ENCODE data around the gene KRT222.

Gene KRT222

DNA sequence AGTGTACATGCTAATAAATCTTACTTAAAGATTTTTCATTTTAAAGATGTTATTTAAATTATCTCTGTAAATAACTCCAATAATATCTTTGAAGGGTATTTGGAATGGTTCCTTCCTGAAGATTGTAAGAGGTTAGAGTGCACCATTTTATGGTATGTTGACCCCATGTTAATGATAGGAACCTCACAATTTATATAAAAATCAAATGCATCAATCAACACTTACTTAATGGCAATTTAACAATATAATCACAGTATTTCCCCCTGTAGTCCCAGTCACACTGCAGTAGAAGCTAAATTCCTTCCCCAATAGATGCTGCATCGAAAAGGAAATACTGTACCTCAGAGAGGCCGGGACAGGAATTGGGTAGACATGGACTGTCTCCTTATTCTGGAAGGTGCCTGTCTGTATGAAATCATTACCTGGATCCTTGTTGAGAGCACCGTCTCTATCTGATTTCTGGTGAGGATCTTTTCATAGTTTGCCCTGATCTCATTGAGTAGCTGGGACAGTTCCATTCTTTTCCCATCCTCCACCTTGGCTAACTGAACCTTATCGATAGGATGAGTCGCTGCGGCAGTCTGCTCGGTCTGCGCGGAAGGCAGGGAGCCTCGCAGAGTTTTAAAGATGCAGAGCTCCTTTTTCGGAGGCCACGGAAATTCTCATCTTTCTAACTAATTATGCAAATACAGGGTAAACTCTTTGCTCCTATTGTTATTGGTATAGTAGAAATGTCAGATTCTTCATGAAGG is at the start of gene KRT222:
KRT222 (minus strand) TSS at position 596 of the 752 bp plus-strand sequence; CDS start at position 518, 78 bp downstream.
- DNase-seq (ENCODE audit: extremely low read depth in 1 of 2, low read depth in 1 of 2): no peak

DNA sequence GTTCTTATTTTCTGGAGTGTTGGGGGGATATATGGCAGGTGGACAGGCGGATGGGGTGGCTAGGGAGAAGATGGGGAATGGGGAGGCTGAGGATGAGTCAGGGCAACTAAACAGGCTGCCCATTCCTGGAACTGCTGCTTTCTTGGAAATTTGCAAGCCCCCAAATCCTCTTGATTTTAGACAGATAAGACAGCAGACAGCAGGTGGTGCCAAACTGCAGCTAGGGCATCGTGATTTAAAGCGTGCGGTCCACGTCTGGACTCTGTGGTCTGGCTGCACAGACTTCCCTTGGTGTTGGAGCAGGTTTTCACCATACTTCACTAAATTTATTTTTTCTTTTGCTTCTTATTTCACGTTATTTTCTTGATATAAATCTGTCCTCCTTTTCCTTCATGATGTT is 49.5 kb upstream of the KRT222 start:
- no peak for DNase-seq (ENCODE audit: extremely low read depth in 1 of 2, low read depth in 1 of 2)

DNA sequence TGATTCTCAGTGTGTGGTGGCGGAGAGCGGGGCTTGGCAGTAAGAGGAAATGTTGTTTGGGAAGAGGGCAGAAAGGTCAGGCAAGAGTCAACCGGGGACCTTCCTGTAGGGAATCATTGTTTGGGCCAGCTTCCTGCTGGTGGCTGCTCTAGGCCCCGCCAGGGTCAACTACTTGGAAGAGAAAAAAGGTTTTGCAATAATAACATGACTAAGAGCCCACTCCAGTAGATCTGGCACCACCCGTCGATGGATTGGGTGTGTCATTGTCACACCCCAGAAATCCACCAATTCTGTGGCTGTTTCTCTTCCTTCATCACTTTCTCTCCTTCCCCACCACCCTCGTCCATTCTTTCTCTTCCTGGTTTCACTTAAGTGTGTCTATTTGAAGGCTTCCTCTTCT is 42.8 kb upstream of the KRT222 start:
- DNase-seq (ENCODE audit: extremely low read depth in 1 of 2, low read depth in 1 of 2): no peak

DNA sequence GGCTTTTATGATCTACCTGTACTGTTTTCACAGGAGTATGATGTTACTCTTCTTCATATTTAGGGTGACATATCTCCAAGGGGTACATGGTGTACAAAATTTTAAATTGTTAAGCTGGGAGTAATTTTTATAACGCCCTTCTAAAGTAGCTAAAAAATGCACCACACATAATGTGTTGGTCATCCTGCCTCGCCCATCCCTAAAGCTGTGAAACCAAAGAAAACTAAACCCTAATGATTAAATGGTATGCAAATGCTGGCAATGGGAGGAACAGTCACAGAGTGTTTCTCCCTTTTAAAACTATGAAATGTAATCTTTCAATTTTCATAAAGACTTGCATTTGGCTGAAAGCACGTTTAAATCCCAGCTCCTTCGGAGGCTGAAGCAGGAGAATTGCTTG is 40.6 kb upstream of the KRT222 start:
- DNase-seq (ENCODE audit: extremely low read depth in 1 of 2, low read depth in 1 of 2): no peak

DNA sequence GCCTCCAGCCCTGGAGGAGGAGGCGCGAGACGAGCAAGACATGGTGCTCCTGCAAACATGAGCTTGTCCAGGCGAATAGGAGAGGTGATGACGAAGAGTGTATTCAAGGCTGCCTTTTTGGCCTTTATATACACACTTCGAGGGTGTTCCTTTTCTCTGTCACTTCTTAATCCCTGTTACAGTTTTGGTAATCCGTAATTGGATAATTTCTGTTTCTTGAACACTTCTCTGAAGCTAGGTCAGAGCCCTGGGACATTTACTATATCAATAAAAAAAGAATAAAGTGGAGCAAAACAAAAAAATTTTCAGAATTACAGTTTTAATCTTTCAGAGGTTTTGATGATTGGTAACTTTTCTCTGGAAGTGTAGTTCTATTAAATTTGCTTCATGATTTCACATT is 38.7 kb upstream of the KRT222 start, which contains the start of gene KRT24:
KRT24 (minus strand) TSS at position 101 of the 400 bp plus-strand sequence; CDS start at position 42, 59 bp downstream.
- no peak for DNase-seq (ENCODE audit: extremely low read depth in 1 of 2, low read depth in 1 of 2)

DNA sequence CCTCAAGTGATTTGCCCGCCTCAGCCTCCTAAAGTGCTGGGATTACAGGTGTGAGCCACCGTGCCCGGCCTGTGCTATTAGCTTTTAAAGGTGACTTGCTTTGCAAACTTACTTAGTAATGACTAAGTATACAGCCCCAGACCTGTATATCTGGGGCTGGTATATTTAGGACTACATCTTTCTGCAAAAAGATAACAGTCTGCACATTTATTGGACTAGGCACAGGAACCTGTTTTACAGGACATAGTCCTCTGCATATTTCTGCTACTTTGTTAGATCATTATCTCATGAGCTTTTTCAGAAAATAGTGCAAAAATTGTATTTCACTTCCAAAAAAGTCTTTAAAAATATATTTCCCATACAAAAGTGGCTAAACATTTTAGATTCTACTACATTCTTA is 37.3 kb upstream of the KRT222 start:
- no peak for DNase-seq (ENCODE audit: extremely low read depth in 1 of 2, low read depth in 1 of 2)

DNA sequence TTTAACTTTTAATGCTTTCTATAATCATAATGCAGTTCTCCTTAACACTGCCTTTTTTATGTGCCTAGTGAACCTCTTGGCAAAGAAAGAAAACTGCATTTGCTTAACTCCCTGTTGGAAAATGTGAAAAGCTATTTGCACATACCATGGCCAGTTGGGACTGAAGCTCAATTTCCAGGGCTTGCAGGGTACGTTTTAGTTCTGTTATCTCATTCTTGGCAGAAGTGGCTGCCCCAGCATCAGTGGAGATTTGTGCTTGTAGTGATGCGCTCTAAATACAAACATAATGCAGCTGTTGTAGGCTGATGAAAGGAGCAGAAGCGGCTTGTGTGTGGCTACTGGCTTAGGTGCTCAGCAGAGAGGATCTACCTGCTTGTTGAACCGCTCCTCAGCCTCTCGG is 34.9 kb upstream of the KRT222 start:
- no peak for DNase-seq (ENCODE audit: extremely low read depth in 1 of 2, low read depth in 1 of 2)

DNA sequence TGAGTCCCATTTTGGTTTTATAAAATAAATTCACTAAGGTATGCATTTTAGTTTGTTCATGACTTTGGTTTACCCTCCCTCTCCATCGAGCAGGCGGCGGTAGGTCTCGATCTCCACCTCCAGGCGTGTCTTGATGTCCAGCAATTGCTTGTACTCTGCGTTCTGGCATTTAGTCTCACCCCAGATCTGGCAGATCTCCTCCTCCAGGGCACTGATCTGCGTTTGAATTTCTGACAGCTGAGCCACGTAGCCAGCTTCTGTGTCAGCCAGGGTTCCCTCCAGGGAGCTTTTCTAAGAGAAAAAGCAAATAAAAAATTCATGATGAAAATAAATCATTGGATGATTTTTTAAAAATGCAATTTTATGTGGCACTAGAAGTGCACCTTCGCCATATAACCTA is 34.4 kb upstream of the KRT222 start:
- no peak for DNase-seq (ENCODE audit: extremely low read depth in 1 of 2, low read depth in 1 of 2)

DNA sequence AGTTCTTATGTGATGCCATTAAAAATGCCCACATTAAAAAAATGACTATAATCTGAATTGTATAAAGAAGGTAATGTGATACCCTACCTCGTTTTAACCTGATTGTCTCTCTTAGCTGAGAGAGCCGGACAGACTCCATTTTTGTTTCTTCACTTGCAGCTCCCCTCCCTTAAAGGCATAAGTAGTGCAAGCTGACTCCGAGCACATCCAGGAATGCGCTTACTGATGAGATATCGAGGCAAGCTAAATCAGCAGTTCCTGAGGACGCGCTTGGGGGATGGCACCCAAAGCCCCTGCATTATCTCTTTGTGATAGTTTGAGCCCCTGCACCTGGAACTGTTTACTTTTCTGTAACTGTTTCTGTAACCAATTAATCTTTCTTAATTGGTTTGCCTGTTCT is 32.3 kb upstream of the KRT222 start:
- DNase-seq (ENCODE audit: extremely low read depth in 1 of 2, low read depth in 1 of 2): no peak

DNA sequence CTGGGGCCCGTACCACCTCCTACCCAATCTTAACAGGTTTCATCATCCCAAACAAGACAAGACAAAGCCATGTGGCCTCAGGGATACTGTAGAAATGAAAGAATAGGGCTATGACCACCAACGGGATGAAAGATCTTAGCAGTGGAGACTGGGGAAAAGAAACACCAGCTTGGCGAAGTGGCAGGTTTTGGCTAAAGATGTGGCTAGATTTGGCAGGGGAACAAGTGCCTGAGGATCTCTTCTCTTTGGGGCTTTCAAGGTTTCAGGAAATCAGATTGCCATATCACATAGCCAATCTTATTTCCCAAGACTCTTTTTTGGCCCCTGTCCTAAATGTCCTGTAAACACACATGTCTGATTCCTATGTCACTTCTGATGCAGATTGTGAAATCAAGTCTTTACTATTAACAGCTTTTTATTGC is 31.7 kb upstream of the KRT222 start:
- no peak for DNase-seq (ENCODE audit: extremely low read depth in 1 of 2, low read depth in 1 of 2)

DNA sequence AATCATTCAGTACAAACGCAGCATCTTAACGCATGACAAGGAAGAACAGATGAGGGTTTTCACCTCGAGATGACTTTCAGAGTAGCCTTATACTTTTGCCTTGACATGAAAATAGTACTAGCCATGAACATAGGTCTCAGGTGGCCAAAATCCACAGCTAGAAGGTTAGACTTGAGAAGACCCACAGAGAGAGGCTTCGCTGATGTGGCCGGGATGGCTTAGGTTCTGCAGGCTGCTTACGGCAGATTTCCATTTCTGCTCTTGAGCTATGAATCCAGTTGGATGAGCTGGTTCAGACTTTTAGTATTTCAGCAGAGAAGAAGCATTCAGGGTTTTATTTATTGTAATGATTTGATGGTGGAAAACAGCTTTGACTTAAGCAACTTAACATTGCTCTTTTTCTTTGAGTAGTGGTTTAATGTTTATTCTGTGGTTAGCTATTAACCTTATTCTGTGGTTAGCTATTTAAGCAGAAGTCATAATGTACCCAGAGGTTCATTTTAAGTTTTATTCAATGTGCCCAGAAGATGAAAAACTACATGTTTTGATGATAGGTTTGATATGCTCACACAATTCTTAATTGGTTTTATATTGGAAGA is 31.0 kb upstream of the KRT222 start:
- DNase-seq (ENCODE audit: extremely low read depth in 1 of 2, low read depth in 1 of 2): no peak

DNA sequence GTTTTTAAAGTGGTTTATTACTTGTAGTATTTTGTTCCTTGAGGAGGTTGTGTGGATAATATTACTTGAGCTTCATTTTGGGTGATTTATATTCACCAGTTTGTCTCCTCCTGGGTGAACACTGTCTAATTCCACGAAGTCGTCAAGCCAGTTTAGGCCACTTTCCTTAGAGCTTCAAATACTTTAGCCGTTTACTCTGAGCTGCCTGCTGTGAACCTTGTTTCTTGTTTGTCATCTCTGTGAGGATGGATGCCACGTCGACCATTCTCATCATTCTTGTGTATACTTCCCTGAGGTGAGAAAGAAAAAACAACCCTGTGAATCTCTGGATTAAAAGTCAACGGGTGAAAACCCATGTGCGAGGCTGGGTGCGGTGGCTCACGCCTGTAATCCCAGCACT is 29.6 kb upstream of the KRT222 start:
- DNase-seq (ENCODE audit: extremely low read depth in 1 of 2, low read depth in 1 of 2): no peak

DNA sequence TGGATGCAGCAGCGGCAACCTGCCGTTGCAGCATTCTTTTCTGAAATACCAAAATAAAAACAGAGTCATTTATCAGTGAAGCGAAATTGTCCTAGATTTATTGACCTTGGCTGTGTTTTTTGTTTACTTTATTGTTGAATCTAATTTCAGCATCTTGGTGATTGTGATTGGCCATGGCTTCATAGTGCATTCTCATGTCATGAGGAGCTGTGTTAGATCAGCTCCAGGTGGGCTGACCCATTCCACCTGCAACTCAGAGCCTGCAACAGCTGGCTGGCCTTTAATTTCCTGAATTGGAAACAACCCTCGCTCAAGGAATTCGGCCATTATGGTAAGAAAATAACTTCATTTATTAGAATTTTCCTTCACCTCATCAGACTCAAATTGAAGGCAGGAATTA is 22.1 kb upstream of the KRT222 start:
- no peak for DNase-seq (ENCODE audit: extremely low read depth in 1 of 2, low read depth in 1 of 2)

DNA sequence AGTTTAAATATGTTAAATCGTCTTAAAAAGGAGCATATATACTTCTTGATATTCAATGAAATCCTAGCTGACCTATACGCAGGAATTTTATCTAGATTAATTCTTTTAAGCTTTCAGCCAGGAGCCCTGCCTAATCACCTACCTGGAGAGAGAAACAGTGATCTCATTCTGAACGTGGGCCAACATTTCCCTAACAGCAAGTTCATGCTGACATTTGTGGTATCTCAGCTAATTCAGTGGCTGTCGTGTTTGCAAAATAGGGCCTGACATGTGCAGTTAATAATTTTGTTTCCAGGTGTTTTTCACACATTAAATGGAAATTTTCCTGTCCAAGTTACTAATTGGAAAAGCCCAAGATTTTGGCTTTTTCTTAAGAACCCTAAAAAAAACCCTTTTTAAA is 21.2 kb upstream of the KRT222 start:
- DNase-seq (ENCODE audit: extremely low read depth in 1 of 2, low read depth in 1 of 2): no peak

DNA sequence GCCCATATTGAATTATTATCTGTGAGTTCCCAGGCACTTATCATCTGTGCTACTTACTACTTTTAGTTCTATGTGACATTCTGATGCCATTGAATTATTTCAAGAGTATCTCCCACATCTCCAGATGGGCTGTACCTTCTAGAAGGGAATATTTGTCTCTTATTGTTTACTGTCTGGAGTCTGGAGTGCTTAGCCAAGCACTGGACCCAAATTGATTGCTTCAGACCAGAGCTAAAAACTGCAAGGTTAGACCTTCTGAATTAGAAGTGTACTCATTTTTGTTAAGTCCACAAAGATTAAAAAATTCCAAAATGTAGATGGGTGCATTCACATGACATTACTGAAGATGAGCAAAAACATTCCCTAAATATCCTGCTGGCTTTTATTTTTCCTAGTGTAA is 16.0 kb upstream of the KRT222 start:
- no peak for DNase-seq (ENCODE audit: extremely low read depth in 1 of 2, low read depth in 1 of 2)

DNA sequence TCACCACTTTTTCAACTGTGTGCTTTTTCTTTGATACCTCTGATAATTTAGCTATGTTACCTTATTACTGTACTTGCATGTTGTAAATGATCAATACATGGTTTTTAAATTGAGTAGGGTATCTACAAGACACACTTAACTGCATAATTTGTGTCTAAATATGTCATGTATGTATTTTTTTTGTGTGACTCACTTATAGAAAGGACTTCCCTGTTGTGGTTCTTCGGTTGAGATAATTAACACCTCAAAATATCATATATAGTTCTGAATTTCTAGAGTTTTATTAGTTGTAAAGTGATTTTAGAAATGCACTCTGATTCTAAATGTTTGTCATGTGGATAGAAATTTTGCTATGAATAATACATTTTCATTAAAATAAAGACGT is 14.5 kb upstream of the KRT222 start:
- DNase-seq (ENCODE audit: extremely low read depth in 1 of 2, low read depth in 1 of 2): no peak

DNA sequence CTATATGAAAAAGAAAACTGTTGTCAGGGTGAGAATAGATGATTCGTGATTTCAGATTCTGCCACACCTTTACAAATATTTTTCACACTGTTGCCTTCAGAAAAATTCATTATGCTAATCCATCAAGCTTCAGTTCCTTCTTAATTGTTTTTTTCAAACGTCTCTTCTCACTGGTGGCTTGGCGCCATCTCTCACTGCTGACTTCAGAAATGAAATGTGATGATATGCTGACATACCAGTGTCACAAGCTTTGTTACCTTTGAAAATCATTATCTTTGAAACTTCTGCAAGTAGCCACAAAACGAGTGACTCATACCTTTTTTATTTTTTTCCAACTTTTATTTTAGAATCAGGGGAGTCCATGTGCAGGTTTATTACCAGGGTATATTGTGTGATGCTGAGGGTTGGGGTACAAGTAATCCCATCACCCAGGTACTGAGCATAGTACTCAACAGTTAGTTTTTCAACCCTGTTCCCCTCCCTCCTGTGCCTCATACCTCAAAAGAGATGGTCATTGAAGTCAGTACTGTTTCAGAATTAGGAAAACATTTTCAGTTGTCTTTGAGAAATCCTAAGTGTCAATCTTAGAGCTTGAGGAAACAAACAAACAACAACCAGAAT is 14.0 kb upstream of the KRT222 start:
- no peak for DNase-seq (ENCODE audit: extremely low read depth in 1 of 2, low read depth in 1 of 2)

DNA sequence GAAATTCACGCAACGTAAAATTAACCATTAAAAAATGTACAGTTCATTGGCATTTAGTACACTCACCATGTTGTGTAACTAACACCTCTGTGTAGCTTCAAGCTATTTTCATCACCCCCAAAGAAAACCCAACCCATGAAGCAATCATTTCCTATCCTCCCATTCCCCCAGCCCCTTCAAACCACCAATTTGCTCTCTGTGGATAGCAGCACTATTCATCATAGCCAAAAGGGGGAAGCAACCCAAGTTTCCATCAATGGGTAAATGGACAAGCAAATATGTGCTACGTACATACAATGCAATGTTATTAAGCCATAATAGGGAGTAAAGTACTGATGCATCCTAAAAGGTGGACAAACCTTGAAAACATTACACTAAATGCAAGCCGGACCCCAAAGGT is 10.9 kb upstream of the KRT222 start:
- DNase-seq (ENCODE audit: extremely low read depth in 1 of 2, low read depth in 1 of 2): no peak

DNA sequence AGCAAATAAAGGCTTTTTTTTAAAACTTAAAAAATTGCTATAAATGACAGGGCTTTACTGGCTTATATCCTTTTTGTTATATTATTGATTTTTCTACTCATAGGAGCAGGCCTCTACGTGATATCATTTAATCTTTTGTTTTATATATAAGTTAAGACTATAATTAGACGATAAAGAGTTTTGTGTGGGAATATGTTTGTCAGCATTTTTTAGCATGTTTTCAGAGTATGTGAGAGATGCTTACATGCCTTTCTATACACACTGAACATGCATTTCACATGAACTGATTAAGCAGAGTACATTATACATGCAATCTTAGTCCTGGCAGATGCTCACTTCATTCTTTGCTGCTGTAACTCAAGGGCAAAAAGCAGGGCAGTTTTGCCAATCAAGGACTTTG is 7.7 kb upstream of the KRT222 start:
- no peak for DNase-seq (ENCODE audit: extremely low read depth in 1 of 2, low read depth in 1 of 2)

DNA sequence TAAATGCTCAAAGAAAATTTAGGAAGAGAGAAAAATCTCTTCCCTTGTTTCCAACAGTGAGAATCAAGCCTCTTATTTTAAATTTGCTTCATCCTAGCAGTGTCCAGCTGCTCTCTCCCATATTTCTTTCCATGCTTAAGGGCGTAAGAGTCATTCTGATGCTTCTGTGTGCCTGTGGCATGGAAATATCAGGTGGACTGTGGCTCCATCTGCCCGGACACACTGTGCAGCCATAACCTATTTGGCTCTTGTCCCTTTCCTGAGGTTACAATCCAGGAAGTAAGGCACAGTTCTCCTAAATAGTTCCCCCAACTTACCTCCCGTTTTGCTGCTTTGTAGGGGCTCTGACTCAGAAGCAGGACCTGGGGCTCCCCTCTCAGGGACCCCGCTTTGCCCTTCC is 6.3 kb upstream of the KRT222 start:
- no peak for DNase-seq (ENCODE audit: extremely low read depth in 1 of 2, low read depth in 1 of 2)

DNA sequence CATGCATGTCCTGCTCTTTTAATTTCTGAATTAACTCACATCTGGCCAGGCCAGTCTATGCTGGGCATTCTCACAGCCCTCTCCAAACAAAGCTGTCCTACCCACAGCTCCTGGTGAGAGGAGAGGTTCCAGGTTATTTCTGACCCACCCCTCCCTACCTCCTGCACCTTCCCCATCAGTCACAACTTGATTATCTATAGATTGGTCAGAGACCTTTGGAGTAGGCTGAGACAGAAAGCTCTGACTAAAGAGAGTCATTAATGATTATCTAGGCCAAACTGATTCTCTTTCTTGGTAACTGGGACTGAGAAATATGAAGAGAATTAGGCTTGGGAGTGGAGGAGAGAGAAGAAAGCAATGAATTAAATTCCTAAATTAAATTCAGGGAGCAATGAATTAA is 1.4 kb upstream of the KRT222 start:
- no peak for DNase-seq (ENCODE audit: extremely low read depth in 1 of 2, low read depth in 1 of 2)

DNA sequence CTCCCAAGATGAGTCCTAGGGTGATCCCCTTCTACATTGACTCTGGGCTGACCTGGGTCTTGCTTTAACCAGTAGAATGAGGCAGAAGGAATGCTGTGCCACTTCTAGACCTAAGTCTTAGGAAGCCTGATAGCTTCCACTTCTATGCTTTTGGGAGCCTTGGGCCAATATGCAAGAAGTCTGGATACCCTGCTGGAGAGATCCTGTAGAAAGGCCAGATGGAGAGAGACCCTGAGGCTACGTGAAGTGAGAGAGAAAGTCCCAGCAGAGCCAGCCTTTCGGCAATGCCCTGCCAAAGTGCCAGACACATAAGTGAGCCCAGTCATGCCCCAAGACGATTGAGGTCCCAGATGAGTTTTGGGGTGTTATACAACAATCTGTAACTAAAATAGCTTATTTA is 1.7 kb downstream of the KRT222 start:
- DNase-seq (ENCODE audit: extremely low read depth in 1 of 2, low read depth in 1 of 2): no peak
